Measurements from ENCODE around the gene KCNQ1. TPM values are rescaled to one million over a fixed set of nuclear protein-coding genes. Genes with fewer than 3 reads are reported as not detected.
A peak's percentile ranks its signal among the peaks of the same experiment; 100 is the strongest.

Gene KCNQ1
- total and polyA plus RNA-seq, 12 donors: 11.0 to 447 (median 320) TPM

DNA sequence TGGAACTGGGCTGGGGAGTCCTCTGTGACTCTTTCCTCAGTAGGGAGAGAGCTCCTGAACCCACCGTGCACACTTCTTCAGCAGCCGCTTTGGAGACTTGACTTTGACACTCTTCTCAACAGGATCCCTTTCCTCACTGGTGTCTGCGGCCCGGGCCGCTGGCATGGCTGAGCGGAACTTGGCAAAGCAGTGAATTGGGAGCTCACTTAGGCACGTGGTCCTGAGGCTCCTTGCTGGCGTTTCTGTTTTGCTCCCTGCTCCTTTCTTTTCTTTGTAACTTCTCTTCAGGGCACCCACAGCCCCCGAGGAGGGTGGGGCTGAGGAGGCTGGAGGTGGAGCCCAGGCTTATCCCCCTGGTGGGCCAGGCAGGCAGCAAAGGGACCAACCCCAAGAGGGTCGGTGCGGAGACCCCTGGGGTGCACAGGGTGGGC, 263.4 kb downstream of the KCNQ1 start:
- Histone ChIP-seq H3K27me3 (no peaks in the 10 kb centered on the region), H3K27ac (peak overlapping the region in 2 of 5 donors; percentile 41 to 74), H3K4me1 (replicated peaks in 1 of 2) (peaks cover 0 to 4% of the 10 kb centered on the region in 2 donors), H3K4me3 (no peak overlapping the region), H3K36me3 (replicated peaks in 1 of 2) (peaks cover 0 to 3% of the 10 kb centered on the region in 2 donors), H3K9me3 (replicated peaks in 1 of 3) (no peaks in the 10 kb centered on the region)
- WGBS, 4 donors: 71 to 88% (median 79%) methylated on average over 10 to 11 of the region's 11 CpGs
- DNase-seq: no peak
- intact Hi-C loops (cut with DNase I): no loop called here
- no peak for TF ChIP-seq POLR2A (IDR thresholded peaks at IDR 0.05)
- TF ChIP-seq, protein P1, sequence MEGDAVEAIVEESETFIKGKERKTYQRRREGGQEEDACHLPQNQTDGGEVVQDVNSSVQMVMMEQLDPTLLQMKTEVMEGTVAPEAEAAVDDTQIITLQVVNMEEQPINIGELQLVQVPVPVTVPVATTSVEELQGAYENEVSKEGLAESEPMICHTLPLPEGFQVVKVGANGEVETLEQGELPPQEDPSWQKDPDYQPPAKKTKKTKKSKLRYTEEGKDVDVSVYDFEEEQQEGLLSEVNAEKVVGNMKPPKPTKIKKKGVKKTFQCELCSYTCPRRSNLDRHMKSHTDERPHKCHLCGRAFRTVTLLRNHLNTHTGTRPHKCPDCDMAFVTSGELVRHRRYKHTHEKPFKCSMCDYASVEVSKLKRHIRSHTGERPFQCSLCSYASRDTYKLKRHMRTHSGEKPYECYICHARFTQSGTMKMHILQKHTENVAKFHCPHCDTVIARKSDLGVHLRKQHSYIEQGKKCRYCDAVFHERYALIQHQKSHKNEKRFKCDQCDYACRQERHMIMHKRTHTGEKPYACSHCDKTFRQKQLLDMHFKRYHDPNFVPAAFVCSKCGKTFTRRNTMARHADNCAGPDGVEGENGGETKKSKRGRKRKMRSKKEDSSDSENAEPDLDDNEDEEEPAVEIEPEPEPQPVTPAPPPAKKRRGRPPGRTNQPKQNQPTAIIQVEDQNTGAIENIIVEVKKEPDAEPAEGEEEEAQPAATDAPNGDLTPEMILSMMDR (IDR thresholded peaks at IDR 0.05): no peak

DNA sequence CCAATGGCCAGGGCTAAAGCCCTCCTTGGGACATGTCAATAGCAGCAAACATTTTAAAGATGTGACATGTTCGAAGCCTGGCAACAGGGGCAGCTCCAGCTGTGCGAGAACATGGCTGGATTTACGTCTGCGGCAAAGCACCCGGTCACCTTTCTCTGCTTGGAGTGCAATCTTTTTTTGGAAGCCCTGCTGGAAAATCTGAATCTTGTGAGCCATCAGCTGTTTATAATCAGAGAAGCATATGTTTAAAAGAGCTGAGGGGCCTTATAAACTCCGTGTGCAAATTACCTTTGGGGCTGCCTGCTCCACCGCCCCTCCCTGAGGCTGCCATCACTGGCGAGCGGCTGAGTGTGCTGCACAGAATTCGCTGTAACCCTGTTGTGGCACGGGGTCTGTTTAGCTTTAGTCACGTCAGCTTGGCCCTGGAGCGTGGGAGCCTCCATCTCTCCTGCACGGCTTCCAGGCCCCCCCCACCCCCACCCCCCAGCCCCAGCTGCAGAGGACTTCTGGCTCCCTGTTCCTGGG, 264.0 kb downstream of the KCNQ1 start:
- peak overlapping the region in 2 of 5 donors; percentile 41 to 74 for H3K27ac ChIP-seq
- no peaks in the 10 kb centered on the region for H3K9me3 ChIP-seq (replicated peaks in 1 of 3)
- 66 to 96% (median 74%) methylated on average over 6 to 14 of the region's 14 CpGs for WGBS, 4 donors
- H3K27me3 ChIP-seq: no peaks in the 10 kb centered on the region
- intact Hi-C loops (cut with DNase I): no loop called here
- TF ChIP-seq, protein P1 (IDR thresholded peaks at IDR 0.05): no peak
- no peak for TF ChIP-seq POLR2A (IDR thresholded peaks at IDR 0.05)
- H3K4me3 ChIP-seq: no peak overlapping the region
- H3K4me1 ChIP-seq (replicated peaks in 1 of 2): peaks cover 0 to 4% of the 10 kb centered on the region in 2 donors
- H3K36me3 ChIP-seq (replicated peaks in 1 of 2): peaks cover 0 to 7% of the 10 kb centered on the region in 2 donors
- DNase-seq: no peak

DNA sequence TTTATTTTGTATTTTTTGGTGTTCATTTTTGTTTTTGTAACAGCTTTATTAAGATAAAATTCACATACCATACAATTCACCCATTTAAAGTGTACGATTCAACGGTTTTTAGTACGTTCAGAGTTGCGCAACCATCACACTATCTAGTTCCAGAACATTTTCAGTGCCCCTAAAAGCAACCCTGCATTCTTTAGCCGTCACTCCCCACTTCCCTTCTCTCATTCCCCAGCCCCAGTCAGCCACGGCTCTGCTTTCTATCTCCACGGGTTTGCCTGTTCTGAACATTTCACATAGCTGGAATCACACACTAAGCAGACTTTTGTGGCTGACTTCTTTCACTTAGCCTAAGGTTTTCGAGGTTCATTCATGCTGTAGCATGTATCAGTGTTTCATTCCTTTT, 264.6 kb downstream of the KCNQ1 start:
- TF ChIP-seq, protein P1 (IDR thresholded peaks at IDR 0.05): no peak
- no peak for TF ChIP-seq POLR2A (IDR thresholded peaks at IDR 0.05)
- H3K27ac ChIP-seq: peak overlapping the region in 3 of 5 donors; percentile 29 to 74 (median 41)
- peaks cover 0 to 7% of the 10 kb centered on the region in 2 donors for H3K36me3 ChIP-seq (replicated peaks in 1 of 2)
- H3K9me3 ChIP-seq (replicated peaks in 1 of 3): no peaks in the 10 kb centered on the region
- H3K27me3 ChIP-seq: no peaks in the 10 kb centered on the region
- 59 to 74% (median 61%) methylated on average over 8 of the region's 8 CpGs for WGBS, 4 donors
- intact Hi-C loops (cut with DNase I): no loop called here
- H3K4me3 ChIP-seq: no peak overlapping the region
- no peak for DNase-seq
- peaks cover 0 to 4% of the 10 kb centered on the region in 2 donors for H3K4me1 ChIP-seq (replicated peaks in 1 of 2)

DNA sequence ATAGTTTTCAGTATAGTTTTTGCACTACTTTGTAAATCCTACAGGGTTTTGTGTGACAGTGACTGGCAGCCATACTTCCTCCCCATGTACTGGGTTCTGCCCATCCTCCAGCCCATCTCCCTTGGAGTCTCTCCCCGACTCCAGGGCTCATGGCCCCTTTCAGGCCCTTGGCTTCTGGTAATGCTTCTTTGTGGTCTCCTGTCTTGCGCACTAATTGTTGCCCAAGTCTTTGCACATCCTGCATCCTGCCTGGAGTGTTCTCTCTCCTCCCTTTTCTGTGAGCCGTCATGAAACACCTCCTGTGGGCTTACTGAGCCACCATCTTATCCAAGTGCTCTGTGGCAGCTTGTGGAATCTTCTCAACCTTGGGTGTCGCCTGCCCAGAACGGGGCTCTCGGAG, 266.4 kb downstream of the KCNQ1 start:
- Histone ChIP-seq H3K4me1 (replicated peaks in 1 of 2) (peaks cover 0 to 4% of the 10 kb centered on the region in 2 donors), H3K4me3 (no peak overlapping the region), H3K27ac (no peak overlapping the region), H3K36me3 (replicated peaks in 1 of 2) (peaks cover 0 to 7% of the 10 kb centered on the region in 2 donors), H3K27me3 (no peaks in the 10 kb centered on the region), H3K9me3 (replicated peaks in 1 of 3) (no peaks in the 10 kb centered on the region)
- 87 to 98% (median 94%) methylated on average over 6 of the region's 6 CpGs for WGBS, 4 donors
- DNase-seq: no peak
- no peak for TF ChIP-seq POLR2A (IDR thresholded peaks at IDR 0.05)
- TF ChIP-seq, protein P1 (IDR thresholded peaks at IDR 0.05): no peak
- intact Hi-C loops (cut with DNase I): loop anchor here in 1 of 2 donors (10.0 kb wide), 1 partner anchor 174 kb away; the partner anchor contains the start of gene CDKN1C

Data from adrenal gland (tissue), 12 donors.